ENCODE results near the gene RBBP8. TPM values are rescaled to one million over a fixed set of nuclear protein-coding genes. Genes with fewer than 3 reads are reported as not detected.
"Not testable (repeated sequence)": the region's sequence is repeated elsewhere in the genome, so short reads cannot be mapped to it uniquely, and the experiment has no call there.

The RBBP8 gene
- total RNA-seq, 6 experiments from 2014 or later, result 13.9 to 27.0 (median 25.2) TPM

GRCh38 chr18:22946217-22946616 is 13.1 kb downstream of the RBBP8 start:
- Mint-ChIP-seq H3K27me3 (ENCODE audit: insufficient read depth) (no peaks in the 10 kb centered on the region), H3K36me3 (ENCODE audit: low read depth) (peaks cover 9% of the 10 kb centered on the region; the same call in 1 of the 2 replicates), H3K27ac (no peak overlapping the region), H3K4me3 (no peak overlapping the region), H3K4me1 (ENCODE audit: low read depth) (peaks cover 17% of the 10 kb centered on the region), H3K9me3 (no peaks in the 10 kb centered on the region)
- no peak for TF ChIP-seq CTCF (IDR thresholded peaks at IDR 0.05)
- no peak for DNase-seq

GRCh38 chr18:22946846-22947245 is 13.7 kb downstream of the RBBP8 start:
- no peak for DNase-seq
- H3K36me3 Mint-ChIP-seq (ENCODE audit: low read depth), result peaks cover 9% of the 10 kb centered on the region; the same call in 1 of the 2 replicates
- peaks cover 17% of the 10 kb centered on the region for H3K4me1 Mint-ChIP-seq (ENCODE audit: low read depth)
- 0 out of 2 replicates have a peak overlapping the region, but pooled peaks have one; percentile 23 for H3K4me3 Mint-ChIP-seq
- no peaks in the 10 kb centered on the region for H3K9me3 Mint-ChIP-seq
- TF ChIP-seq CTCF (IDR thresholded peaks at IDR 0.05), result no peak
- no peaks in the 10 kb centered on the region for H3K27me3 Mint-ChIP-seq (ENCODE audit: insufficient read depth)
- peak overlapping the region; percentile 30; the same call in 1 of the 2 replicates for H3K27ac Mint-ChIP-seq

- peaks cover 9% of the 10 kb centered on the region for H3K4me1 Mint-ChIP-seq (ENCODE audit: low read depth)
- peaks cover 18% of the 10 kb centered on the region for H3K36me3 Mint-ChIP-seq (ENCODE audit: low read depth)
- H3K27ac Mint-ChIP-seq, result no peak overlapping the region
- H3K4me3 Mint-ChIP-seq, result no peak overlapping the region
- H3K9me3 Mint-ChIP-seq, result no peaks in the 10 kb centered on the region
- TF ChIP-seq CTCF (IDR thresholded peaks at IDR 0.05), result no peak
- H3K27me3 Mint-ChIP-seq (ENCODE audit: insufficient read depth), result no peaks in the 10 kb centered on the region
- DNase-seq, result no peak
Observed at GRCh38 chr18:22951823-22952222, 18.7 kb downstream of the RBBP8 start.

- Mint-ChIP-seq H3K27ac (no peak overlapping the region), H3K27me3 (ENCODE audit: insufficient read depth) (no peaks in the 10 kb centered on the region), H3K4me3 (no peak overlapping the region), H3K36me3 (ENCODE audit: low read depth) (peaks cover 18% of the 10 kb centered on the region), H3K9me3 (no peaks in the 10 kb centered on the region), H3K4me1 (ENCODE audit: low read depth) (peaks cover 2% of the 10 kb centered on the region; the same call in 1 of the 2 replicates)
- no peak for DNase-seq
- no peak for TF ChIP-seq CTCF (IDR thresholded peaks at IDR 0.05)
Observed at GRCh38 chr18:22952525-22952924, 19.4 kb downstream of the RBBP8 start.

GRCh38 chr18:22953982-22954381 is 20.9 kb downstream of the RBBP8 start:
- H3K36me3 Mint-ChIP-seq (ENCODE audit: low read depth), result peaks cover 18% of the 10 kb centered on the region
- H3K27ac Mint-ChIP-seq; H3K4me1 Mint-ChIP-seq (ENCODE audit: low read depth): not testable (repeated sequence)

GRCh38 chr18:22956226-22956625 is 23.1 kb downstream of the RBBP8 start:
- TF ChIP-seq CTCF (IDR thresholded peaks at IDR 0.05), result no peak

More at GRCh38 chr18:22953982-22954381, 20.9 kb downstream of the RBBP8 start:
- not testable (repeated sequence) for H3K27me3 Mint-ChIP-seq (ENCODE audit: insufficient read depth); H3K4me3 Mint-ChIP-seq; H3K9me3 Mint-ChIP-seq; DNase-seq

More at GRCh38 chr18:22956226-22956625, 23.1 kb downstream of the RBBP8 start:
- Mint-ChIP-seq H3K4me3 (no peak overlapping the region), H3K4me1 (ENCODE audit: low read depth) (no peaks in the 10 kb centered on the region), H3K27ac (no peak overlapping the region), H3K36me3 (ENCODE audit: low read depth) (peaks cover 9% of the 10 kb centered on the region), H3K27me3 (ENCODE audit: insufficient read depth) (no peaks in the 10 kb centered on the region), H3K9me3 (no peaks in the 10 kb centered on the region)
- no peak for DNase-seq
